ENCODE results near the gene AFAP1L1. TPM values are rescaled to one million over a fixed set of nuclear protein-coding genes. Genes with fewer than 3 reads are reported as not detected.
A peak's percentile ranks its signal among the peaks of the same experiment; 100 is the strongest.

The AFAP1L1 gene
- total and polyA plus RNA-seq, 2 of the 13 experiments (the other 11 are each of a cell fraction or from before 2014, with no cell fraction given): 0.38 to 1.0 TPM

GRCh38 chr5:149367249-149367971, 95.8 kb downstream of the AFAP1L1 start (continued):
- TF ChIP-seq ZNF7 (CRISPR knock-in tag; IDR thresholded peaks at IDR 0.05) (no peak), ZNF629 (CRISPR knock-in tag; conservative IDR thresholded peaks at IDR 0.05) (peak; percentile 79), MIXL1 (CRISPR knock-in tag; IDR thresholded peaks at IDR 0.05) (peak; percentile 68; the same call in 1 of the 2 replicates), HDAC2 (CRISPR knock-in tag; IDR thresholded peaks at IDR 0.05) (peak; percentile 69; the same call in 1 of the 2 replicates), ZNF235 (CRISPR knock-in tag; IDR thresholded peaks at IDR 0.05; ENCODE audit: borderline replicate concordance) (no peak), PHF21A (CRISPR knock-in tag; IDR thresholded peaks at IDR 0.05) (peak; percentile 68; the same call in 1 of the 2 replicates), ZHX1 (CRISPR knock-in tag; IDR thresholded peaks at IDR 0.05; ENCODE audit: low read depth) (no peak), POGK (CRISPR knock-in tag; conservative IDR thresholded peaks at IDR 0.05) (peak; percentile 65; the same call in 1 of the 2 replicates), ATF2 (CRISPR knock-in tag; IDR thresholded peaks at IDR 0.05) (peak; percentile 68; the same call in 1 of the 2 replicates), SP4 (CRISPR knock-in tag; IDR thresholded peaks at IDR 0.05) (0 out of 2 replicates have a peak, but pooled peaks have one; percentile 37), MTA1 (CRISPR knock-in tag; IDR thresholded peaks at IDR 0.05; ENCODE audit: borderline replicate concordance) (no peak), GTF2F1 (IDR thresholded peaks at IDR 0.05; ENCODE audit: low read length) (no peak), CSRNP2 (CRISPR knock-in tag; conservative IDR thresholded peaks at IDR 0.05; ENCODE audit: low read depth) (no peak), NR2F1 (CRISPR knock-in tag; IDR thresholded peaks at IDR 0.05) (peak; percentile 65 to 75), TRIM22 (IDR thresholded peaks at IDR 0.05) (no peak), SP140L (CRISPR knock-in tag; IDR thresholded peaks at IDR 0.05; ENCODE audit: borderline replicate concordance) (no peak), IKZF1 (IDR thresholded peaks at IDR 0.05) (no peak), SSRP1 (CRISPR knock-in tag; IDR thresholded peaks at IDR 0.05) (no peak)

Measured in HepG2 (cell line).